ENCODE results near the gene PSTK. TPM values are rescaled to one million over a fixed set of nuclear protein-coding genes. Genes with fewer than 3 reads are reported as not detected.

PSTK gene
- total RNA-seq, 1 experiment from 2014 or later, result 7.9 TPM

GRCh38 chr10:123001370-123001769 lies 21.2 kb downstream of the PSTK start:
- no peak overlapping the region for H3K4me3 ChIP-seq
- H3K36me3 ChIP-seq, result peaks cover 13% of the 10 kb centered on the region; the same call in 1 of the 2 replicates
- no peak for DNase-seq
- H3K4me1 ChIP-seq, result no peaks in the 10 kb centered on the region; the same call in 1 of the 2 replicates
- no peaks in the 10 kb centered on the region for H3K9me3 ChIP-seq (replicated peaks)
- no peaks in the 10 kb centered on the region for H3K27me3 ChIP-seq
- H3K27ac ChIP-seq, result no peak overlapping the region

GRCh38 chr10:123004298-123004697 lies 24.1 kb downstream of the PSTK start:
- no peak overlapping the region for H3K27ac ChIP-seq
- no peaks in the 10 kb centered on the region for H3K9me3 ChIP-seq (replicated peaks)
- no peaks in the 10 kb centered on the region for H3K27me3 ChIP-seq
- DNase-seq, result no peak
- no peaks in the 10 kb centered on the region for H3K4me1 ChIP-seq
- H3K36me3 ChIP-seq, result peaks cover 2% of the 10 kb centered on the region; the same call in 1 of the 2 replicates
- no peak overlapping the region for H3K4me3 ChIP-seq

GRCh38 chr10:123007558-123008354 lies 27.6 kb downstream of the PSTK start:
- peak overlapping the region; percentile 98 for H3K4me3 ChIP-seq
- H3K9me3 ChIP-seq (replicated peaks), result no peaks in the 10 kb centered on the region
- H3K4me1 ChIP-seq, result peaks cover 2% of the 10 kb centered on the region; the same call in 1 of the 2 replicates
- H3K27me3 ChIP-seq, result no peaks in the 10 kb centered on the region
- peak; percentile 17 to 49 for DNase-seq
- peak overlapping the region; percentile 84 for H3K27ac ChIP-seq
- no peaks in the 10 kb centered on the region; the same call in 1 of the 2 replicates for H3K36me3 ChIP-seq

GRCh38 chr10:123008355-123009104 lies 28.3 kb downstream of the PSTK start, which contains the start of the genes ACADSB and IKZF5:
ACADSB (plus strand) TSS chr10:123009006; CDS start chr10:123009030, 24 bp downstream.
IKZF5 (minus strand) TSS chr10:123008795; CDS start chr10:122998625, 10,170 bp downstream.
- peak; percentile 96 to 97 for DNase-seq
- peak within 1 kb of the TSS; percentile 84 for H3K27ac ChIP-seq
- H3K4me3 ChIP-seq, result peak within 1 kb of the TSS; percentile 98
- no peaks in the 10 kb centered on the region for H3K27me3 ChIP-seq
- H3K4me1 ChIP-seq, result peaks cover 2% of the 10 kb centered on the region; the same call in 1 of the 2 replicates
- no peaks in the 10 kb centered on the region for H3K9me3 ChIP-seq (replicated peaks)
- no peaks in the 10 kb centered on the region; the same call in 1 of the 2 replicates for H3K36me3 ChIP-seq

- Histone ChIP-seq H3K4me3 (peak overlapping the region; percentile 98), H3K27me3 (no peaks in the 10 kb centered on the region), H3K36me3 (no peaks in the 10 kb centered on the region; the same call in 1 of the 2 replicates), H3K27ac (peak overlapping the region; percentile 21; the same call in 1 of the 2 replicates), H3K9me3 (replicated peaks) (no peaks in the 10 kb centered on the region), H3K4me1 (peaks cover 2% of the 10 kb centered on the region; the same call in 1 of the 2 replicates)
- DNase-seq, result peak; percentile 9 to 36
These were observed 29.1 kb downstream of the PSTK start for GRCh38 chr10:123009105-123009820.

- H3K4me3 ChIP-seq, result no peak overlapping the region
- H3K27ac ChIP-seq, result no peak overlapping the region
- no peaks in the 10 kb centered on the region for H3K27me3 ChIP-seq
- DNase-seq, result no peak
- no peaks in the 10 kb centered on the region for H3K9me3 ChIP-seq (replicated peaks)
- no peaks in the 10 kb centered on the region for H3K36me3 ChIP-seq
- peaks cover 2% of the 10 kb centered on the region; the same call in 1 of the 2 replicates for H3K4me1 ChIP-seq
These were observed 31.8 kb downstream of the PSTK start for GRCh38 chr10:123011987-123012386.

GRCh38 chr10:123013456-123014419 lies 33.5 kb downstream of the PSTK start:
- no peak overlapping the region for H3K27ac ChIP-seq
- H3K4me3 ChIP-seq, result no peak overlapping the region
- no peak for DNase-seq
- H3K36me3 ChIP-seq, result no peaks in the 10 kb centered on the region
- H3K27me3 ChIP-seq, result no peaks in the 10 kb centered on the region
- no peaks in the 10 kb centered on the region for H3K9me3 ChIP-seq (replicated peaks)
- H3K4me1 ChIP-seq, result peaks cover 2% of the 10 kb centered on the region; the same call in 1 of the 2 replicates

- Histone ChIP-seq H3K27ac (no peak overlapping the region), H3K36me3 (no peaks in the 10 kb centered on the region), H3K4me1 (peaks cover under 1% of the 10 kb centered on the region; the same call in 1 of the 2 replicates), H3K4me3 (no peak overlapping the region), H3K27me3 (no peaks in the 10 kb centered on the region), H3K9me3 (replicated peaks) (no peaks in the 10 kb centered on the region)
- DNase-seq, result no peak
These were observed 34.6 kb downstream of the PSTK start for GRCh38 chr10:123014772-123015171.

- H3K36me3 ChIP-seq, result no peaks in the 10 kb centered on the region
- no peaks in the 10 kb centered on the region for H3K9me3 ChIP-seq (replicated peaks)
- no peak for DNase-seq
- H3K4me1 ChIP-seq, result no peaks in the 10 kb centered on the region
- H3K4me3 ChIP-seq, result no peak overlapping the region
- no peaks in the 10 kb centered on the region for H3K27me3 ChIP-seq
- no peak overlapping the region for H3K27ac ChIP-seq
These were observed 36.0 kb downstream of the PSTK start for GRCh38 chr10:123016228-123016627.

GRCh38 chr10:123017421-123018165 lies 37.4 kb downstream of the PSTK start:
- no peaks in the 10 kb centered on the region for H3K27me3 ChIP-seq
- H3K36me3 ChIP-seq, result no peaks in the 10 kb centered on the region
- H3K4me3 ChIP-seq, result no peak overlapping the region
- no peak for DNase-seq
- H3K9me3 ChIP-seq (replicated peaks), result no peaks in the 10 kb centered on the region
- H3K4me1 ChIP-seq, result no peaks in the 10 kb centered on the region
- H3K27ac ChIP-seq, result no peak overlapping the region

- Histone ChIP-seq H3K27me3 (no peaks in the 10 kb centered on the region), H3K4me1 (no peaks in the 10 kb centered on the region), H3K9me3 (replicated peaks) (no peaks in the 10 kb centered on the region), H3K27ac (no peak overlapping the region), H3K36me3 (no peaks in the 10 kb centered on the region), H3K4me3 (no peak overlapping the region)
- DNase-seq, result no peak
These were observed 38.3 kb downstream of the PSTK start for GRCh38 chr10:123018531-123018930.

GRCh38 chr10:123019264-123019663 lies 39.1 kb downstream of the PSTK start:
- Histone ChIP-seq H3K9me3 (replicated peaks) (no peaks in the 10 kb centered on the region), H3K27me3 (no peaks in the 10 kb centered on the region), H3K4me1 (no peaks in the 10 kb centered on the region), H3K4me3 (no peak overlapping the region), H3K36me3 (no peaks in the 10 kb centered on the region), H3K27ac (no peak overlapping the region)
- DNase-seq, result no peak

Data from SJCRH30 (cell line).